AG04449 (cell line): ENCODE data around the gene HS6ST3.

Experiments used
- CTCF ChIA-PET: fragments of 350-600 bp; formaldehyde crosslinking; extraction: SDS; loops from one replicate; lab custom pipeline; 2021; ENCODE audit warnings: antibody characterized with exemption; lab: Yijun Ruan, JAX
- POLR2A ChIA-PET: fragments of 400-600, 350-600 bp; formaldehyde crosslinking; extraction: SDS; loops from one replicate; lab custom pipeline; 2020; ENCODE audit warnings: antibody characterized with exemption, inconsistent platforms; lab: Yijun Ruan, JAX
- DNase-seq: peaks from one replicate; pipeline ENCODE4 v3.0.0-alpha.2; 2010; ENCODE audit warnings: low read depth, low spot score
- H3K4me3 ChIP-seq: 2 replicates; pipeline ENCODE4 v1.5.1; 2011; ENCODE audit warnings: low read depth, mild to moderate bottlenecking, control low read depth, low read length
- CTCF ChIP-seq: IDR thresholded peaks from one replicate; pipeline ENCODE4 v1.5.1; 2011; ENCODE audit warnings: mild to moderate bottlenecking, moderate library complexity, low read length, control low read depth, inconsistent platforms; ENCODE audit not compliant: insufficient read depth; ENCODE audit errors: missing control alignments

The HS6ST3 gene

GRCh38 chr13:96681766-96682165, 591.9 kb downstream of the HS6ST3 start:
- no peak for TF ChIP-seq CTCF
- POLR2A ChIA-PET = no interaction called here
- no peak overlapping the region for H3K4me3 ChIP-seq
- CTCF ChIA-PET = no interaction called here
- DNase-seq = no peak

- ChIA-PET POLR2A (no interaction called here), CTCF (no interaction called here)
- DNase-seq = no peak
- no peak overlapping the region for H3K4me3 ChIP-seq
- TF ChIP-seq CTCF = no peak
Measured at GRCh38 chr13:96684469-96684868, 594.6 kb downstream of the HS6ST3 start.

GRCh38 chr13:96684907-96685306, 595.0 kb downstream of the HS6ST3 start:
- ChIA-PET CTCF (no interaction called here), POLR2A (no interaction called here)

GRCh38 chr13:96686286-96686685, 596.4 kb downstream of the HS6ST3 start:
- TF ChIP-seq CTCF = no peak

More at GRCh38 chr13:96684907-96685306, 595.0 kb downstream of the HS6ST3 start:
- DNase-seq = no peak
- H3K4me3 ChIP-seq = no peak overlapping the region
- no peak for TF ChIP-seq CTCF

GRCh38 chr13:96687191-96687590, 597.3 kb downstream of the HS6ST3 start:
- H3K4me3 ChIP-seq = no peak overlapping the region
- POLR2A ChIA-PET = no interaction called here
- CTCF ChIA-PET = no interaction called here
- no peak for TF ChIP-seq CTCF
- DNase-seq = no peak

More at GRCh38 chr13:96686286-96686685, 596.4 kb downstream of the HS6ST3 start:
- ChIA-PET POLR2A (no interaction called here), CTCF (no interaction called here)
- DNase-seq = no peak
- no peak overlapping the region for H3K4me3 ChIP-seq

- DNase-seq = no peak
- TF ChIP-seq CTCF = no peak
- CTCF ChIA-PET = no interaction called here
- H3K4me3 ChIP-seq = no peak overlapping the region
- POLR2A ChIA-PET = no interaction called here
Measured at GRCh38 chr13:96690998-96691397, 601.1 kb downstream of the HS6ST3 start.
